ENCODE measurements around the gene ZBTB7A.

The ZBTB7A gene

GRCh38 chr19:4061178-4061682 is 5.5 kb downstream of the ZBTB7A start:
- Histone ChIP-seq H3K9ac (ENCODE audit: low read depth, low read length) (no peak overlapping the region), H3K4me3 (ENCODE audit: low read depth in 1 of 2, low read length in 2 of 2) (no peak overlapping the region), H3K27ac (ENCODE audit: low read length) (no peak overlapping the region), H3K79me2 (ENCODE audit: insufficient read depth, low read length) (peaks cover 93% of the 10 kb centered on the region), H3K4me1 (ENCODE audit: insufficient read depth, low read length) (peaks cover 27% of the 10 kb centered on the region), H4K20me1 (ENCODE audit: insufficient read depth, low read length) (peaks cover 81% of the 10 kb centered on the region), H3K36me3 (ENCODE audit: insufficient read depth, low read length) (peaks cover 50% of the 10 kb centered on the region), H2AFZ (ENCODE audit: low read depth, low read length) (no peak overlapping the region), H3K4me2 (ENCODE audit: insufficient read depth, low read length) (no peak overlapping the region), H3K9me3 (ENCODE audit: insufficient read depth, low read length, severe bottlenecking) (no peaks in the 10 kb centered on the region), H3K27me3 (ENCODE audit: insufficient read depth, low read length, poor library complexity) (no peaks in the 10 kb centered on the region)
- TF ChIP-seq, protein P1, sequence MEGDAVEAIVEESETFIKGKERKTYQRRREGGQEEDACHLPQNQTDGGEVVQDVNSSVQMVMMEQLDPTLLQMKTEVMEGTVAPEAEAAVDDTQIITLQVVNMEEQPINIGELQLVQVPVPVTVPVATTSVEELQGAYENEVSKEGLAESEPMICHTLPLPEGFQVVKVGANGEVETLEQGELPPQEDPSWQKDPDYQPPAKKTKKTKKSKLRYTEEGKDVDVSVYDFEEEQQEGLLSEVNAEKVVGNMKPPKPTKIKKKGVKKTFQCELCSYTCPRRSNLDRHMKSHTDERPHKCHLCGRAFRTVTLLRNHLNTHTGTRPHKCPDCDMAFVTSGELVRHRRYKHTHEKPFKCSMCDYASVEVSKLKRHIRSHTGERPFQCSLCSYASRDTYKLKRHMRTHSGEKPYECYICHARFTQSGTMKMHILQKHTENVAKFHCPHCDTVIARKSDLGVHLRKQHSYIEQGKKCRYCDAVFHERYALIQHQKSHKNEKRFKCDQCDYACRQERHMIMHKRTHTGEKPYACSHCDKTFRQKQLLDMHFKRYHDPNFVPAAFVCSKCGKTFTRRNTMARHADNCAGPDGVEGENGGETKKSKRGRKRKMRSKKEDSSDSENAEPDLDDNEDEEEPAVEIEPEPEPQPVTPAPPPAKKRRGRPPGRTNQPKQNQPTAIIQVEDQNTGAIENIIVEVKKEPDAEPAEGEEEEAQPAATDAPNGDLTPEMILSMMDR (IDR thresholded peaks at IDR 0.05; ENCODE audit: borderline replicate concordance, extremely low read depth, low read length, poor library complexity, severe bottlenecking): no peak
- no peak for TF ChIP-seq EZH2 (IDR thresholded peaks at IDR 0.05; ENCODE audit: borderline replicate concordance, low read depth, low read length, severe bottlenecking)
- DNase-seq: no peak
- ATAC-seq (ENCODE audit: insufficient read depth, low read depth): no peak

GRCh38 chr19:4060621-4061177 is 6.0 kb downstream of the ZBTB7A start:
- H3K9me3 ChIP-seq (ENCODE audit: insufficient read depth, low read length, severe bottlenecking): no peaks in the 10 kb centered on the region
- H3K4me1 ChIP-seq (ENCODE audit: insufficient read depth, low read length): peaks cover 27% of the 10 kb centered on the region
- no peaks in the 10 kb centered on the region for H3K27me3 ChIP-seq (ENCODE audit: insufficient read depth, low read length, poor library complexity)
- H3K27ac ChIP-seq (ENCODE audit: low read length): no peak overlapping the region; the same call in 1 of the 2 replicates
- no peak for DNase-seq
- peaks cover 56% of the 10 kb centered on the region for H3K36me3 ChIP-seq (ENCODE audit: insufficient read depth, low read length)
- ATAC-seq (ENCODE audit: insufficient read depth, low read depth): no peak
- no peak overlapping the region for H2AFZ ChIP-seq (ENCODE audit: low read depth, low read length)
- no peak overlapping the region for H3K4me3 ChIP-seq (ENCODE audit: low read depth in 1 of 2, low read length in 2 of 2)
- H4K20me1 ChIP-seq (ENCODE audit: insufficient read depth, low read length): peaks cover 87% of the 10 kb centered on the region
- TF ChIP-seq, protein P1 (IDR thresholded peaks at IDR 0.05; ENCODE audit: borderline replicate concordance, extremely low read depth, low read length, poor library complexity, severe bottlenecking): no peak
- no peak for TF ChIP-seq EZH2 (IDR thresholded peaks at IDR 0.05; ENCODE audit: borderline replicate concordance, low read depth, low read length, severe bottlenecking)
- H3K9ac ChIP-seq (ENCODE audit: low read depth, low read length): no peak overlapping the region
- H3K4me2 ChIP-seq (ENCODE audit: insufficient read depth, low read length): no peak overlapping the region
- peaks cover 96% of the 10 kb centered on the region for H3K79me2 ChIP-seq (ENCODE audit: insufficient read depth, low read length)

DNA sequence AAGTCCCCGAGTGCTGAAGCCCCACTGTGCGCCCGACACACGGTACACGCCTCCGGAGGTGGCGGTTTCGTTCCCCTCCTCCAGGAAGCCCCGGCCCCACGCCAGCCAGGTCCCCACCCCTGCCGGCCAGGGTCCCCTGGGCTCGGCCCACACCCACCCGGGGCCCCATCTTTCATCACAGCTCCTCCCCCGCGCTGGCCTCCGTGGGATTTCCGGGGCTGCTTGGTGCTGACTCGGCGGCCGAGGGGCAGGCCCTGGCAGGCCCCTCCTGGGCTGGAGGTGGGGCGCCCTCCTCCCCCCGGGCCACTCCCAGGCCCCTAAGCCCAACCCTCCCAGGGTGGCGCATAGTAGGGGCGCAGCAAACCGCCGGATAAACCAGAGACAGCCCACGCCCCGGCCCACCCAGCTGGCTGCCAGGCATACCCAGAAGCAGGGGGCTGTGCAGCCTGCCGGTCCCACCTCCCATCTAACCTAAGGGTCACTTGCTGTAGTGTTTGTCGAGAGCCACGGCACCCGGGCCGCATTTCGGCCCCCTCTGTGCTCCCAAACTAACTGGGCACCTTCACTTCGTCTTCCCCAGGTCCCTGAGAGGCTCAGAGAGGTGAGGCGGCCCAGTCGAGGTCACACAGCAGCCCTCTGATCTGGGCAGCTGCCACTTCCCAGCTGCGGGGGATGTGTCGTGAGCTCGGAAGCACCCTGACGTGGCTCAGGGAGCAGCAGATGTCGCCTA is 6.6 kb downstream of the ZBTB7A start:
- Histone ChIP-seq H3K79me2 (ENCODE audit: insufficient read depth, low read length) (peaks cover 99% of the 10 kb centered on the region), H3K4me1 (ENCODE audit: insufficient read depth, low read length) (peaks cover 27% of the 10 kb centered on the region), H4K20me1 (ENCODE audit: insufficient read depth, low read length) (peaks cover 90% of the 10 kb centered on the region), H3K4me2 (ENCODE audit: insufficient read depth, low read length) (no peak overlapping the region), H3K9me3 (ENCODE audit: insufficient read depth, low read length, severe bottlenecking) (no peaks in the 10 kb centered on the region), H3K36me3 (ENCODE audit: insufficient read depth, low read length) (peaks cover 60% of the 10 kb centered on the region), H3K4me3 (ENCODE audit: low read depth in 1 of 2, low read length in 2 of 2) (no peak overlapping the region), H3K9ac (ENCODE audit: low read depth, low read length) (no peak overlapping the region), H3K27me3 (ENCODE audit: insufficient read depth, low read length, poor library complexity) (no peaks in the 10 kb centered on the region), H3K27ac (ENCODE audit: low read length) (no peak overlapping the region; the same call in 1 of the 2 replicates), H2AFZ (ENCODE audit: low read depth, low read length) (no peak overlapping the region)
- ATAC-seq (ENCODE audit: insufficient read depth, low read depth) (no peak), DNase-seq (peak; percentile 6)
- TF ChIP-seq, protein P1 (IDR thresholded peaks at IDR 0.05; ENCODE audit: borderline replicate concordance, extremely low read depth, low read length, poor library complexity, severe bottlenecking): no peak
- no peak for TF ChIP-seq EZH2 (IDR thresholded peaks at IDR 0.05; ENCODE audit: borderline replicate concordance, low read depth, low read length, severe bottlenecking)

Data from DND-41 (cell line).